GM12891 (cell line): ENCODE measurements around the gene CPNE2.
"Not testable (repeated sequence)": the region's sequence is repeated elsewhere in the genome, so short reads cannot be mapped to it uniquely, and the experiment has no call there.

Experiments used
- DNase-seq: peaks from one replicate; pipeline ENCODE4 v3.0.0; 2011; ENCODE audit warnings: low spot score; ENCODE audit not compliant: insufficient read length
- FAIRE-seq: peaks from 2 replicates; lab custom pipeline; 2011; peaks lifted over from hg19 to GRCh38; lab: Jason Lieb, UNC
- PAX5 ChIP-seq: IDR thresholded peaks from 2 replicates; pipeline ENCODE4 v1.6.1; 2011; ENCODE audit warnings: low read length, moderate library complexity, mild to moderate bottlenecking; ENCODE audit not compliant: insufficient read depth, severe bottlenecking
- POLR2A ChIP-seq: IDR thresholded peaks from 2 replicates; pipeline ENCODE4 v1.6.1; 2011; ENCODE audit warnings: low read depth, low read length, control low read depth
- POLR2AphosphoS5 ChIP-seq: IDR thresholded peaks from 2 replicates; pipeline ENCODE4 v1.6.1; 2011; ENCODE audit warnings: low read depth, low read length, control low read depth
- POU2F2 ChIP-seq: IDR thresholded peaks from 2 replicates; pipeline ENCODE4 v1.6.1; 2011; ENCODE audit warnings: low read depth, mild to moderate bottlenecking, control low read depth, low read length, moderate library complexity
- SPI1 ChIP-seq: IDR thresholded peaks from 2 replicates; pipeline ENCODE4 v1.6.1; 2011; ENCODE audit warnings: low read depth, low read length, control low read depth
- TAF1 ChIP-seq: IDR thresholded peaks from 2 replicates; pipeline ENCODE4 v1.6.1; 2011; ENCODE audit warnings: low read depth, low read length, control low read depth

CPNE2 gene

GRCh38 chr16:57069635-57070370 lies 22.6 kb upstream of the CPNE2 start:
- DNase-seq = no peak
- no peak for FAIRE-seq
- TF ChIP-seq TAF1 = no peak
- no peak for TF ChIP-seq PAX5
- no peak for TF ChIP-seq POLR2AphosphoS5
- TF ChIP-seq SPI1 = no peak
- TF ChIP-seq POU2F2 = no peak
- TF ChIP-seq POLR2A = no peak

- FAIRE-seq (no peak), DNase-seq (no peak)
- TF ChIP-seq TAF1 = no peak
- TF ChIP-seq POLR2A = no peak
- no peak for TF ChIP-seq PAX5
- TF ChIP-seq POLR2AphosphoS5 = no peak
- TF ChIP-seq SPI1 = no peak
- no peak for TF ChIP-seq POU2F2
These were observed 22.0 kb upstream of the CPNE2 start for GRCh38 chr16:57070424-57070823.

GRCh38 chr16:57071081-57071732 lies 21.2 kb upstream of the CPNE2 start:
- DNase-seq = not testable (repeated sequence)
- peak; percentile 70 for FAIRE-seq

GRCh38 chr16:57071831-57072582 lies 20.4 kb upstream of the CPNE2 start:
- FAIRE-seq (no peak), DNase-seq (no peak)
- no peak for TF ChIP-seq PAX5
- no peak for TF ChIP-seq TAF1
- TF ChIP-seq POLR2A = no peak
- no peak for TF ChIP-seq POLR2AphosphoS5
- no peak for TF ChIP-seq SPI1
- TF ChIP-seq POU2F2 = no peak

- TF ChIP-seq TAF1 (no peak), PAX5 (no peak), POLR2A (no peak), POU2F2 (no peak), SPI1 (no peak), POLR2AphosphoS5 (no peak)
- no peak for FAIRE-seq
- no peak for DNase-seq
These were observed 19.6 kb upstream of the CPNE2 start for GRCh38 chr16:57072616-57073275.

GRCh38 chr16:57077714-57078113 lies 14.7 kb upstream of the CPNE2 start:
- DNase-seq (no peak), FAIRE-seq (no peak)
- TF ChIP-seq PAX5 (no peak), POU2F2 (no peak), TAF1 (no peak), SPI1 (no peak), POLR2AphosphoS5 (no peak), POLR2A (no peak)

- TF ChIP-seq SPI1 = no peak
- no peak for TF ChIP-seq TAF1
- TF ChIP-seq POLR2AphosphoS5 = no peak
- no peak for TF ChIP-seq POU2F2
- no peak for TF ChIP-seq PAX5
- no peak for TF ChIP-seq POLR2A
- no peak for FAIRE-seq
- DNase-seq = no peak
These were observed 10.6 kb upstream of the CPNE2 start for GRCh38 chr16:57081744-57082143.

- TF ChIP-seq SPI1 (no peak), POLR2AphosphoS5 (no peak), PAX5 (no peak), TAF1 (no peak), POLR2A (no peak), POU2F2 (no peak)
- FAIRE-seq (no peak), DNase-seq (no peak)
These were observed 9.7 kb upstream of the CPNE2 start for GRCh38 chr16:57082664-57083063.

GRCh38 chr16:57083485-57084126 lies 8.8 kb upstream of the CPNE2 start:
- FAIRE-seq (peak; percentile 26), DNase-seq (no peak)
- TF ChIP-seq POLR2A (no peak), POU2F2 (no peak), POLR2AphosphoS5 (no peak), SPI1 (no peak), PAX5 (no peak), TAF1 (no peak)
